NCI-H345 (cell line): ENCODE results near the gene RPS17.
"Not testable (repeated sequence)": the region's sequence is repeated elsewhere in the genome, so short reads cannot be mapped to it uniquely, and the experiment has no call there.

ENCODE experiments used
- DNase-seq: peaks from one replicate; lab custom pipeline; 2025; lab: John Stamatoyannopoulos, UW

RPS17 gene

DNA sequence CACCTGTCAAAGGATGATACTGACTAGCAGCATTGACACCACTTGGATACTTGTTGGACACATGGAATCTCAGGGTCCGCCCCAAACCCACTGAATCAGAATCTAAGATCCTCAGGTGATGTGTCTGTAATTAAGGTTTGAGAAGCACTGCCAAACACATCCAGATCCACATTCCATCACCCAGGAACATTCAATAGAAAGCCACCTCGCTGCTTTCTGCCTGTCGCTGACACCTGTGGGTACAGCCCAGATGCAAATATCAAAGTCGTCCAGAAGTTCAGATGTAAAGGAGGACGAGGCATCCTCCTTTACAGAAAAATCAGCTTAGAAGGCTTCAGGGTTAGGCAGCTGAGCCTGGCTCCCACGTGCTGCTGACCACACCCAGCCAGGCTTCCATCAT is 5.2 kb upstream of the RPS17 start:
- no peak for DNase-seq

DNA sequence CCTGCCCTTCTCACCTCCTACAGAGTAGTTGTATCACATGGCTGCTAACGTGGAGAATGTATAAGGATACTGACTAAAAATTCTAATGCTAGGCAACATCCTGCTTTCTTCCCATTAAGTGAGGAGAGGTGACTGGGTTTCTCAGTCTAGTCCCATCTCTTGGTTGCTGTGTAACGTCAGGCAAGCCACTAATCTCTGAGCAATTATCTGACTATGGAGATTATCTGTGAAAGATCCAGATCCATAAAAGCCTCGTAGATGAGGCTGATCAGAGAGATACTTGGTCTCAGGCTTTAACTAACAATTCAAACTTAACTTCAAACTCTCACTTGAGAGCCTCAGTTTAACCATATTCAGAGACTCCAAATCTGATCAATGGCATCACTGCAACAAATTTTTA is 4.7 kb upstream of the RPS17 start:
- no peak for DNase-seq

GRCh38 chr15:82544431-82544830 is 4.2 kb upstream of the RPS17 start:
- DNase-seq: no peak

DNA sequence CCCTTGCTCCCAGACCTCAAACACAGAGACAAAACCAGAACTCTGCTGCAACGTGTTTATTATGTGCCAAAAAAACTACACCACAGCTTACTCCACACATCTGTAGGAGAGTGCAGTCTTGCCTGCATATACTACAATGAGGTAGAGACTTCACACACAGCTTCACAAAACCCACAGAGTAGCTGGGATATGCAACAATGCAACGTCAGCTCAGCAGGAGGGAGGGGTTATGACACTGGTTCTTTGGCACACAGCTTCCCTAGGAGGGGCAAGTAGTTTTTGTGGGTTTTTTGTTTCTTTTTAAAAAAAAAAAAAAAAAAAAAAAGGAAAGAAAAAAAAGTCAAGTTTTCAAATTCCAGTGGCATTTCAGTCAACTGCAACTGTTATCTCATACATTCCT is 2.9 kb upstream of the RPS17 start:
- DNase-seq: no peak

DNA sequence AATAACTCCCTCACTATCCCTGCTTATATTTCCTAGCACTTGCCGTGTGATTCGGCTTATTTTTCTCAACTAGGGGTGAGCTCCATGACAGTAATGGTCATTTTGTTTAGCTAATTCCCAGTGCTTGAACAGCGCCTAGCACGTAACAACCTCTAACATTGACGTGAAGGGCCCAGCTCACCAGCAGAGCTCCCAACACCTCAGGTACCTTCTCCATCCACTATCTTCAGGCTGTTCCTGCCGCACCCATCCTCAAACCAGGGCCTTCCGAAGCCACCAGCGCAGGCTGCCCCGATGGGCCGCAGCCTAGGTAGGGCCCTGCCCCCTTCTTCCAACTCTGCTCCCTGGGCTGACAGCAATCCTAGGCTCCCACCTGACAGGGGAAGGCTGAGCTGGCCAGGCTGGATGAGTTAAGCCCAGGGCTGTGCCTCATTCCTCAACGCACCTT is 751 bp upstream of the RPS17 start:
- DNase-seq: no peak

DNA sequence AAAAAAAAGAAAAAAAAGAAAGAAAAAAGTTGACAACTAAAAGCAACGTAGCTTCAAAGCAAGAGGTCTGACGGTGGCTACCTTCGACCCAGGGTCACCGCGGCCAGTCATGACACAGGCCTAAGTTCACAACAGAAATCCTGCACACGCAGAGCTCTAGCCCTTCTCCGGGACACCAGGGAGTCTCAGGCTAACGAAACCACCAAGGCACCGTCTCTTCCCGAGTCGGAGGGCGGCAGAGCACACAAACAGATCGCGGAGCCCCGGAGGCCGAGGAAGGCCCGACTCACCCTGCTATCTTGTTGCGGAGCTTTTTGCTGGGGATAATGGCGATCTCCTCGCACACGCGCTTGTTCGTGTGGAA is 584 bp downstream of the RPS17 start:
- DNase-seq: no peak

DNA sequence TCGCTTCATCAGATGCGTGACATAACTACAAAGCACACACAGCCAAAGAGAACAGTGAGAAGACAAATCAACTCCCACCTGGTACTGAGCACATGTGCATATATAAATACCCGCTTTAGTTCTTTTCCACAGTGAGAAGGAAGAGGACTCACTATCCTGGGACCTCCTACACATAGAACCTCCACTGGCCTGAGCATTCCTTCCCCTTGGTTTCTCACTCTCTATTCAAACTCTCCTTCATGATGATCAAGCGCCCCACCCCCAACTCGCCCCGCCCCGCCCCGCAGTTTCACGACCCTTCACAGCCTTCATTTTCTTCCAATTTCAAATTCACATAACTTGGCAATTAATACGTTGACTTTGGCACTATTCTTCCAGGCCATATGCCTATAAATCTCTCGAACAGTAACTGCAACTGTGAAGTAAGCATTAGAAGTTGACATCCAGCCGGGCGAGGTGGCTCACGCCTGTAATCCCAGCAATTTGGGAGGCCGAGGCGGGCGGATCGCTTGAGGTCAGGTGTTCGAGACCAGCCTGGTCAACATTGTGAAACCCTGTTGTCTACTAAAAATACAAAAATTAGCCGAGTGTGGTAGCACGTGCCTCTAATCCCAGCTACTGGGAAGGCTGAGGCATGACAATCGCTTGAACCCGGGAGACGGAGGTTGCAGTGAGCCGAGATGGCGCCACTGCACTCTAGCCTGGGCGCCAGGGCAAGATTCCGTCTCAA is 1.1 kb downstream of the RPS17 start:
- no peak for DNase-seq

GRCh38 chr15:82537351-82537908 is 2.8 kb downstream of the RPS17 start:
- no peak for DNase-seq

DNA sequence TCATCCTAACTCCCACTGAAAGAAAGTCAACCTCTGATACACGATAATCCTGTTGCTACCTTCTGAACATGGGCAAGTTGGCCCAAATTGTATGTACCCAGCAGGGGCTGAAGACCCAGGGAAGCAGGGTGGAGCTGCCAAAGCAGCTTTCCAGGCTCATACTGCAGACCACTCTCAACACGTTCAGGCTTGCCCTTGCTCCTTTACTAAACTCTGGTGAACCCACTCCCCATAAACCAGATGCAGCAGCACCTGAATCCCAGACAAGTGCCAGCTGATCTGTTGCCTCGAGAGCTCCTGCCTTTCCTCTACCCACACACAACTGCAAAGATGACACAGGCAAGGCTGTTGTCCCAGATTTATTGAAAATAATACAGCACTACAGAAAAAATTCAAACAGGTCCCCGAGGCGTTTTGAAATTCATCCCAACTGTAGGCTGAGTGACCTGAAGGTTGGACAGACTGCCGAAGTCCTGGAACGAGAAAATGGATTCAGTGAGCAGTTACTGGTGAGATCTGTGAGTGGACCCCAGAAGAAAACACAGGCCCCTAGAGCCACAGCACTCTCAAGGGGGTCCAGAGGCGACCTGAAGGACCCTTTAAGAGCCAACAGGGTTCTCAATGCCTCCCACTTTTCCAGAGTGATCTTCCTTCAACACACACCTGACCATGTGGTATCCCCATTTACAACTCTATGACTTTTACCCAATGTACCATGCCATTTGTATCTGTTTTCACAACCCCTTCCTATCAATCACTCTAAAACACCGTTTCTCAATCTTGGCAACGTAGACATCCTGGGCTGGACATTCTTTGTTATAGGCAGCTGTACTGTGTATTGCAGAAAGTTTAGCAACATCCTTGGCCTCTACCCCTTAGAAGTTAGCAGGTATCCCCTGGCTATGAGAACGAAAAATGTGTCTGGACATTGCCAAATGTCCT is 3.6 kb downstream of the RPS17 start:
- DNase-seq: no peak

DNA sequence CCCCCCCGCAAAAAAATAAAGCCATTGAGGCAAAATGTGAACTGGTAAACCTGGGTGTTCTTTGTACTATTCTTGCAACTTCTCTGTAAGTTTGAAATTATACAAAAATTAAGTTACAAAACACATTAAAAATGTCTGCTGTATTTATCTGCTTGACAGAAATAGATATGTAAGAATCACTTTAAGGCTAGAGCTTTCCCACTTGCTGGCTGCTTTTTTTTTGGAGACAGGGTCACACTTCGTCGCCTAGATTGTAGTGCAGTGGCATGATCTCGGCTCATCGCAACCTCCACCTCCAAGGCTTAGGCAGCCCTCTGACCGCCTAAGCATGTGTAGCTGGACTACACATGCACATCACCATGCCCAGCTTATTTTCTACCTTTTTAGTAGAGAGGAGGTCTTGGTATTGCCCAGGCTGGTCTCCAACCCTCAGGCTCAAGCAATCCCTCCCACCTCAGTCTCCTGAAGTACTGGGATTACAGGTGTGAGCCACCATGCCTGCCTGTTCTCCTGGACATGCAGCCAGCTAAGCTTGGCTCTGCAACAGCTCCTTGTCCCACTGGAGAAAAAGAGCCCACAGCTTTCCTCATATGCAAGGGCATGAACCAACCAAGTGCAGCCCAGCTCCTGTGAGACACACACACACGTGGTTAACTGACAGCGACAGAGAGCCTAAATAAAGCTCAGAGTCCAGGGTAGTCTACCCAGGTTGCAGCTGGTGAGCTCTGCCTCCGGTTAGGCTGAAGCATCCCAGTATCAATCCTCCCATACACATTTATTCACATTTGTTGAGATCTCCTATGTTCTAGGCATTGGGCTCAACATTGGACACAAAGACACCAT is 4.5 kb downstream of the RPS17 start:
- no peak for DNase-seq

- not testable (repeated sequence) for DNase-seq
These were observed 5.1 kb downstream of the RPS17 start for GRCh38 chr15:82535151-82535550.

DNA sequence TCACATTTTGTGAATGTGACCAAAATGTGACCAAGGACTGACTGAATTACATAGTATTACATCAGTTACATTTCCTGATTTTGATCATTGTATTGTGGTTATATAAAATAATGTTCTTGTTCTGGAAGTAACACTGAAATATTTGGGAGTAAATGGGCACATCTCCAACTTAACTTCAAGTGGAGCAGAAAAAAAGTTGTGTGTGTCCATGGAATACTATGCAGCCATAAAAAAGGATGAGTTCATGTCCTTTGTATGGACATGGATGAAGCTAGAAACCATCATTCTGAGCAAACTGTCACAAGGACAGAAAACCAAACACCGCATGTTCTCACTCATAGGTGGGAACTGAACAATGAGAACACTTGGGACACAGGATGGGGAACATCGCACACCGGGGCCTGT is 5.8 kb downstream of the RPS17 start:
- DNase-seq: not testable (repeated sequence)

GRCh38 chr15:82533801-82534200 is 6.5 kb downstream of the RPS17 start:
- no peak for DNase-seq

GRCh38 chr15:82532991-82533481 is 7.2 kb downstream of the RPS17 start:
- no peak for DNase-seq

DNA sequence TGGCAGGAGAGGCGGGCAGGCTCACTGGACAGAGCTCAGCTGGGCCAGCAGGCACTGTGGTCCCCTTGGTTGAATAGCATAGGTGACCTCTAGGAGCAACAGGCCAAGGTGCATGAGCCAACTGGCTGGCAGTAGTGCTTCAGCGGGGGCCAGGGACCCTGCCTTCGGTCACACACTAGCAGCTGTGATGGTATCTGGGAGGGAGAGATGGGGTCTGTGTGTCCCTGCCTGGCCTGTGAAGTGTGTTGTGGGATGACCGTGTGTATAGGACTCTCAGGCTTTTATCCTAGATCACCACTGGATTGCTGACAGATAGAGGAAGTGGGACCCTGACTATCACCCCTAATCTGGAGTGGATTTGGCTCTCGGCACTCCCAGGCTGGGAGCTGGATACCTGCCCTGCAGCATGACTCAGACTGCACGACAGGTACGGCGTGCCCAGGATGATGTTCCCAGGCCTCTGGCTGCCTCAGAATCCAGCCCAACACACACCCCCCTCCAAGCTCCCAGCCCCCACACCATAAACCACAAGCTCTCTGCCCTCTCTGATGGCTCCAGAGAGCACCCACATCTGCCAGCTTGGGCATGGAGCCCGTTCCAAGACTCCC is 7.8 kb downstream of the RPS17 start:
- no peak for DNase-seq

DNA sequence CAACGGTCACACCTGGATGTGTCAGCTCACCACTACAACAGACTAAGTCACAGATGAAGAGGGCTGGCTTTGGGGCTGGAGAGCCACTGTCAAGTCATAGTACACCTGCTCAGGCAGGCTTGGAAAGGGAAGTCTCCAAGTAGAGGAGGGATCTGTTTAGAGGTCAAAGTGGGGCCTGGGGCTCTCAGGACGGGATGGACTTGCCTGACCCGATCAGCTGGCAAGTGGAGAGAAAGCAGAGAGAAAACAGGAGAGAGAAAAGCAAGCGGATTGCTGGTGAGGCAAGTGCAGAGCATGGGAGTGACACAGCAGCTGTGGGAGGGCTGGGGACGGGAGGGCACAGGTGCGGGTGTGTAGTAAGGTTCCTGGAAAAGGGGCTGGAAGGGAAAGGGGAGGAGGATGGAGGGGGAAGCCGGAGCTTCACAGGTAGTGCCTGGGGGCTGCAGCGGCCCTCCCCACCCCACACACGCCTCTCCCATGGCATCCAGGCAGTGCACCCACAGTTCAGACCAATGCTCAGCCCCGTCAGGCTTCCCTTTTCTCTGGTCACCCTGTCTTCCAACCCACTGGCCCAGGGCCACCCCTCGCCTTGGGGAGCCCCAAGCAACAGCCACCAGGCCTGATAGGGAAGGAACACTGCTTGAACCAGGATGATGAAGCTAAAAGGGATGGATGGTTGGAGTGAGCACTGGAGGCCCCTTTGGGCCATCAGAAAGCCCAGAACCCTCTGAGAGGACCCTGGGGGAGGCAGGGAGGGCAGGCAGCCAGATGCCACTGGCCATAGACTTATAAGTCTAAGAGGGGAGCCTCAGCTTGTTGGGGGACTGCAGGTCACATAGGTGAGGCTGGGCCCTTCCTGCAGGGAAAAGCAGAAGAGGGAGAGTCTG is 8.5 kb downstream of the RPS17 start:
- no peak for DNase-seq

GRCh38 chr15:82530606-82531379 is 9.5 kb downstream of the RPS17 start:
- no peak for DNase-seq

DNA sequence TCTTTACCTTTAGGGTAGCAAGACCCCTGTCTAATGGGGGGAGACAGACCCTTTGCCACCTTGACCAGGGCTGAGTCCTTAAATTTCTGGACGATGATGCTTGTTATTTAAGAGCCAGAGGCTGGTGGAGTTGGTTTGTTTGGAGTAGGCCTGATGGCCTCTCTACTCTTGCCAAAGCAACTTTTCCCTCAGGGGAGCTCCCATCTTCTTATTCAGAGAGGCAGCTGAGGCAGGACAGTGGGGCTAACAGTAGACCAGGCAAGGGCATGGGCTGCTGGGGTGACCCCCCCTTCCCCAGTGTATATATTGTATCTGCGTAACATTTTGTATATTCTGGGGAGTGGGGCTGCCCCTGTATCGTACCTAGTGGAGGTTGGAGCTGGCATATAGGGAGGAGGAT is 10.3 kb downstream of the RPS17 start:
- DNase-seq: no peak

- DNase-seq: not testable (repeated sequence)
These were observed 26.7 kb downstream of the RPS17 start for GRCh38 chr15:82513587-82513986.

GRCh38 chr15:82507693-82508092 is 32.6 kb downstream of the RPS17 start:
- DNase-seq: not testable (repeated sequence)
